ENCODE results near the gene LARP4B. TPM values are rescaled to one million over a fixed set of nuclear protein-coding genes. Genes with fewer than 3 reads are reported as not detected.

The LARP4B gene
- polyA plus RNA-seq, 1 of the 3 experiments (the other 2 are of a cell fraction) = 23.3 TPM

- H4K20me1 ChIP-seq (ENCODE audit: insufficient read depth) = peaks cover 85% of the 10 kb centered on the region
- CTCF ChIA-PET = interaction anchor here (0.8 kb wide), 1 partner anchor 47 kb away, joined by 3 read pairs; no protein-coding TSS in a partner anchor
- POLR2A ChIA-PET = no interaction called here
These were observed 34.5 kb downstream of the LARP4B start for GRCh38 chr10:896982-897381.

GRCh38 chr10:895324-895723 lies 36.2 kb downstream of the LARP4B start:
- Histone ChIP-seq H4K20me1 (ENCODE audit: insufficient read depth) (peaks cover 81% of the 10 kb centered on the region), H3K4me3 (ENCODE audit: low read depth in 2 of 2, low read length in 1 of 2) (no peak overlapping the region), H3K27me3 (ENCODE audit: insufficient read depth) (no peaks in the 10 kb centered on the region), H3K9ac (no peak overlapping the region), H3K4me2 (no peak overlapping the region), H3K79me2 (ENCODE audit: insufficient read depth) (peaks cover 100% of the 10 kb centered on the region), H2AFZ (ENCODE audit: low read depth) (no peak overlapping the region), H3K27ac (ENCODE audit: low read depth in 2 of 2, low read length in 1 of 2) (no peak overlapping the region), H3K4me1 (ENCODE audit: control insufficient read depth in 1 of 2, insufficient read depth in 2 of 2, low read depth in 1 of 2, low read length in 1 of 2) (peaks cover 0 to 4% of the 10 kb centered on the region in 2 experiments; a peak in 2 of 4 replicates), H3K9me2 (no peaks in the 10 kb centered on the region), H3F3A (replicated peaks; ENCODE audit: insufficient read depth) (no peaks in the 10 kb centered on the region), H3K9me3 (no peaks in the 10 kb centered on the region), H3K36me3 (replicated peaks in 1 of 2; ENCODE audit: control insufficient read depth in 1 of 2, insufficient read depth in 2 of 2, low read length in 1 of 2) (peaks cover 0 to 10% of the 10 kb centered on the region in 2 experiments)
- no peak for TF ChIP-seq YY1 (IDR thresholded peaks at IDR 0.05; ENCODE audit: low read depth)
- no peak for TF ChIP-seq PBX3 (IDR thresholded peaks at IDR 0.05)
- no peak for TF ChIP-seq RFX5 (IDR thresholded peaks at IDR 0.05; ENCODE audit: low read length)
- no peak for TF ChIP-seq FOXM1 (IDR thresholded peaks at IDR 0.05; ENCODE audit: low read depth)
- CTCF ChIA-PET = no interaction called here
- POLR2A ChIA-PET = no interaction called here
- WGBS (ENCODE audit: low lambda C conversion rate) = 88% methylated on average over 4 of the region's 4 CpGs
- no peak for DNase-seq

More at GRCh38 chr10:896982-897381, 34.5 kb downstream of the LARP4B start:
- Histone ChIP-seq H3K27me3 (ENCODE audit: insufficient read depth) (no peaks in the 10 kb centered on the region), H3K79me2 (ENCODE audit: insufficient read depth) (peaks cover 100% of the 10 kb centered on the region), H3K9me2 (no peaks in the 10 kb centered on the region), H3K4me1 (ENCODE audit: control insufficient read depth in 1 of 2, insufficient read depth in 2 of 2, low read depth in 1 of 2, low read length in 1 of 2) (peaks cover 0 to 4% of the 10 kb centered on the region in 2 experiments; a peak in 2 of 4 replicates), H3K9ac (no peak overlapping the region), H3F3A (replicated peaks; ENCODE audit: insufficient read depth) (no peaks in the 10 kb centered on the region), H3K27ac (ENCODE audit: low read depth in 2 of 2, low read length in 1 of 2) (no peak overlapping the region), H2AFZ (ENCODE audit: low read depth) (no peak overlapping the region), H3K9me3 (no peaks in the 10 kb centered on the region), H3K4me3 (ENCODE audit: low read depth in 2 of 2, low read length in 1 of 2) (no peak overlapping the region), H3K36me3 (replicated peaks in 1 of 2; ENCODE audit: control insufficient read depth in 1 of 2, insufficient read depth in 2 of 2, low read length in 1 of 2) (peaks cover 4 to 15% of the 10 kb centered on the region in 2 experiments), H3K4me2 (no peak overlapping the region)
- DNase-seq = no peak
- 96% methylated on average over 2 of the region's 2 CpGs for WGBS (ENCODE audit: low lambda C conversion rate)
- no peak for TF ChIP-seq SIN3A (IDR thresholded peaks at IDR 0.05; ENCODE audit: borderline replicate concordance, low read depth, low read length)

GRCh38 chr10:878895-879294 lies 52.6 kb downstream of the LARP4B start:
- no peak overlapping the region for H3K4me3 ChIP-seq (ENCODE audit: low read depth in 2 of 2, low read length in 1 of 2)
- H3F3A ChIP-seq (replicated peaks; ENCODE audit: insufficient read depth) = no peaks in the 10 kb centered on the region
- TF ChIP-seq MAX (IDR thresholded peaks at IDR 0.05; ENCODE audit: low read depth) (no peak), JUND (IDR thresholded peaks at IDR 0.05) (no peak), SIN3A (IDR thresholded peaks at IDR 0.05; ENCODE audit: borderline replicate concordance, low read depth, low read length) (no peak), CTCF (IDR thresholded peaks at IDR 0.05) (no peak), RAD21 (IDR thresholded peaks at IDR 0.05; ENCODE audit: low read length) (no peak), USF1 (IDR thresholded peaks at IDR 0.05; ENCODE audit: borderline replicate concordance, low read depth) (no peak), RFX5 (IDR thresholded peaks at IDR 0.05; ENCODE audit: low read length) (no peak), ELF1 (IDR thresholded peaks at IDR 0.05) (no peak), USF2 (IDR thresholded peaks at IDR 0.05; ENCODE audit: borderline replicate concordance, low read depth, low read length) (no peak), MXI1 (IDR thresholded peaks at IDR 0.05; ENCODE audit: low read depth, low read length) (no peak)
- ChIA-PET POLR2A (no interaction called here), CTCF (no interaction called here)
- no peak overlapping the region for H3K4me2 ChIP-seq
- no peak for DNase-seq
- no peaks in the 10 kb centered on the region for H3K27me3 ChIP-seq (ENCODE audit: insufficient read depth)
- peaks cover 84% of the 10 kb centered on the region for H3K79me2 ChIP-seq (ENCODE audit: insufficient read depth)
- 88% methylated on average over 3 of the region's 3 CpGs for WGBS (ENCODE audit: low lambda C conversion rate)
- no peak overlapping the region for H2AFZ ChIP-seq (ENCODE audit: low read depth)
- H3K4me1 ChIP-seq (ENCODE audit: control insufficient read depth in 1 of 2, insufficient read depth in 2 of 2, low read depth in 1 of 2, low read length in 1 of 2) = no peaks in the 10 kb centered on the region
- no peaks in the 10 kb centered on the region for H3K9me3 ChIP-seq
- H3K9me2 ChIP-seq = no peaks in the 10 kb centered on the region
- no peak overlapping the region for H3K9ac ChIP-seq
- no peak overlapping the region for H3K27ac ChIP-seq (ENCODE audit: low read depth in 2 of 2, low read length in 1 of 2)
- H4K20me1 ChIP-seq (ENCODE audit: insufficient read depth) = peaks cover 2% of the 10 kb centered on the region
- peaks cover 48 to 58% of the 10 kb centered on the region in 2 experiments for H3K36me3 ChIP-seq (replicated peaks in 1 of 2; ENCODE audit: control insufficient read depth in 1 of 2, insufficient read depth in 2 of 2, low read length in 1 of 2)
